ENCODE measurements around the gene SCMH1.

The SCMH1 gene

GRCh38 chr1:40987439-40988276 lies 254.4 kb downstream of the SCMH1 start:
- DNase-seq = no peak

- DNase-seq = no peak
Observed at GRCh38 chr1:40986956-40987355, 255.2 kb downstream of the SCMH1 start.

DNA sequence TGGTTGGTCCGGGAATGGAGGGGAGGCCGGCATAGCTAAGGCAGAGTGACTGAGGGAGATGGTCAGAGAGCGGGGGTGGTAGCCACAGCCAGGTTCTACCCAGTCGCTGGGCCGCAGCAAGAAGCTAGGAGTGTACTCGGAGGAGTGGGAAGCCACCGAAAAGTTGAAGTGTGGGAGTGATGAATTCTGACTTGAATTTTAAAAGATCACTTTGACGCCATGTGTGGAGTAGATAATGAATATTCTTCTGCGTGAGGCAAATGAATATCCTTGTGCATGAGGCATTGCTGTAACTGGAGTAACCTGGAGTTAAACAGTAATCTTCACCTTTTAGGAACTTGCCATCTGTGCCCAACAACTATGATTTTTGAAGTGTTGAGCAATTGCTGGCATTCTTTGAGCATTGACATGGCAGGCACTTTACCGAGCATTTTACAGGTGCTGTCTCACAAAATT lies 255.8 kb downstream of the SCMH1 start:
- DNase-seq = no peak

- no peak for DNase-seq
Observed at GRCh38 chr1:40985875-40986274, 256.2 kb downstream of the SCMH1 start.

GRCh38 chr1:40985161-40985560 lies 256.9 kb downstream of the SCMH1 start:
- DNase-seq = no peak

GRCh38 chr1:40984531-40984930 lies 257.6 kb downstream of the SCMH1 start:
- no peak for DNase-seq

- no peak for DNase-seq
Observed at GRCh38 chr1:40984066-40984465, 258.0 kb downstream of the SCMH1 start.

- no peak for DNase-seq
Observed at GRCh38 chr1:40983286-40983685, 258.8 kb downstream of the SCMH1 start.

DNA sequence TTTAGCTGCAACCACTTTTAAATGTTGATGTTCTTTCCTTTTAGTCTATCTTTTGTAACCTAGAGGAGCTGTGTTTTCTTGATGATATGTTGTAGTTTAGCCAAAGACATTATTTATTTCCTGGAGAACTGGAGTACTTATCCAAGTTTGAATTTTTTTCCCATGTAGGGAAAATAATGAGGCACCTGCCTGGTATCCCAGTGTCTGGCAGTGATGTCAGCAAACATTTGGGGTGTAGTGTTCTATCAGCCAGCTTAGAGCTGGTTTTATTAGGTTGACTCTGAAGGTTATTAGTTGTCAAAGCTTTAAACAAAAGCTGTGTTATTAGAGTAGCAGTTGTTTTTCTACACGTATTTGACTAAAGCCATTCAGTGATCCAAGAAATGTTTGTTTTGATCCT lies 259.4 kb downstream of the SCMH1 start:
- no peak for DNase-seq

DNA sequence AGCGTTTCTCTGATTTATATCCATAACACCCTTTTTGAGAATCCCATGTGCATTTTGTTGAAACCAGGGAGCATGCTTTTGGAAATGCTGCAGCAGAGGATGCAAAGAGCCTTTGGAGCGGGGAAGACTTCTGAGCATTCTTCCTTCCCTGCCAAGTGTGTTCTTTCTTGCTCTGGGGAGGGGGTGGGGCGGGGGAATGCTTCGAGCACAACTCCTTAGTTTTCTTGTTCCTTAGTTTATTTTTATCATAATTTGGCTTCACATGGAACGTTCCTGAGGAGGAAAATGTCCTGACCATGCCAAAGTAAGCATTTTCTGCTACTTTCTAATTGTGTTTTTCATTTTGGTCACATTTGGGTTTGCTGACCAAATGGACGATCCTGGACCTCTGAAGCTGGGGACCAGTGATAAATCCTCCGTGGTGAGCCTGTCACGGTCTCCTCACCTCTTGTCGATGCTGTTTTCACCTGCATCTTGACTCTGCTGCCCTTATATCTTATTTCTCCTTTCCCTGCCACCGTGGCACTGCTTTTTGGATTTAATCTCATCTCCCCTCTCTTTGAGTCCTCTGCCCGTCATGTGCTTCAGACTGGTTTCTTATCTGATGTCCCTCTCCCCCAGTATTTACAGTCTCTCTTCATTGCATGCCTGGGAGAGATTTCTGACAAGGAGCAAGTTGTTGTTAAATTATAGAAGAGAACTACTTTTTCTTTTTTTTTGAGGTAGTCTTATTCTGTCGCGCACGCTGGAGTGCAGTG lies 260.2 kb downstream of the SCMH1 start:
- DNase-seq = no peak

DNA sequence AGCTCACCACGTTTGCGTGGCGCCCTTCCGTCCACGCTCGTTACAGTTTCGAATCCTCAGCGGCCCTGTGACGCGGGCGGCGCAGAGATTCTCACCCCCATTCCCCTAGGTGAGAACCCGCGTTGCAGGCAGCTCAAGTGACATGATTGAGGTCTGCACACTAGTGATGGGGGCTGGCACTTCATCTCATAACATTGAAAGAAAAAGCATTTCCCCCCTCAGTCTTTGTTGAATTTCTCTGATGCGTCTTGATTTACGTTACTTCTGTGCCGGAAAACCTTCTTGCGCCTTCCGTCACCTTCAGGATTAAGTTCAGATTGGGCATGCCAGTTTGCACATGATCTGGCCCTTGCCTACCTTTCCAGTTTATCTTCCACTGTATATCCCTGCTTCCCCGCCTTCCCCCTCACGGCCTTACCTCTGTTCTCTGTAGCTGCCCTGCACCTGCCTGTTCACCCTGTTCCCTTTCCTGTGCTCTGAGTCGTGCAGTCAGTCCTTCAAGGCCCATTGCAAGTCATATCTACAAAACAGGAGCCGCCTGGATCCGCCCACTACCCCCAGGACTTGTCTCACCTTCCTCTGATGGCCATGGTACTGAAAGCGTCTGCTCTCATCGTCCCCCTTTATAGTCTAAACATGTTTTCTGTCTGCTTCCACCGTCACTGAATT lies 261.5 kb downstream of the SCMH1 start:
- peak; percentile 34 for DNase-seq

GRCh38 chr1:40980068-40980452 lies 262.0 kb downstream of the SCMH1 start:
- DNase-seq = no peak

GRCh38 chr1:40979241-40980067 lies 262.7 kb downstream of the SCMH1 start, which contains the start of gene CTPS1:
TSS of gene CTPS1 (plus strand) at chr1:40979696. CDS start at chr1:40983291, 3,595 bp downstream.
- peak; percentile 94 for DNase-seq

DNA sequence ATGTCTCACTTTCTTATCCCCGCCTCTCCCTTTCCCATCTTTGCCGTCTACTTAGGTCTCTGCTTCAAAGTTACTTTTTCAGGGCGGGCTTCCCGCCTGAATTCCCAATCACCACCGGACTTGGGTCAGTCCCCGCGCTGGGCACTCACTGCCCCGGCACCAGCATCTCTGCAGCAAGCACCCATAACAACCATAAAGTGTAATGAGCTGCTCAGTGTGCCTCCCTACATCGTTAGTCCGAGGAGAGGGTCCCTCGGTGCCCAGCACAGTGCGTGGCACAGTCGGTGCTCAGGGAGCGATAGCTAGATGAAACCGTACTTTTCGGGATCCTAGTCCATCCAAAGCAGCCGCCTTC lies 263.2 kb downstream of the SCMH1 start:
- DNase-seq = no peak

- no peak for DNase-seq
Observed at GRCh38 chr1:40977716-40978115, 264.4 kb downstream of the SCMH1 start.
